Lung (tissue), 12 donors: Measurements from ENCODE around the gene GGPS1. TPM values are rescaled to one million over a fixed set of nuclear protein-coding genes. Genes with fewer than 3 reads are reported as not detected.

ENCODE experiments used
- ATAC-seq: fragments of 200-7000 bp; cut with Tn5 transposase; one replicate; pipeline ENCODE4 v1.9.1; 2020; ENCODE audit warnings: moderate number of reproducible peaks; ENCODE audit not compliant: insufficient read depth, low FRiP score
- DNase-seq, 3 donors: peaks; one replicate each; pipeline ENCODE4 v3.0.0-alpha.2; 2013 to 2017
- H3K27ac ChIP-seq, 2 donors: one replicate each; pipeline ENCODE4 v1.5.1; 2013; ENCODE audit warnings: mild to moderate bottlenecking in 2 of 2, moderate library complexity in 2 of 2, control low read depth in 1 of 2, inconsistent platforms in 1 of 2, low read depth in 1 of 2, low read length in 1 of 2
- H3K27me3 ChIP-seq, 3 donors: one replicate each; pipeline ENCODE4 v1.5.1; 2013; ENCODE audit warnings: low read length in 2 of 3; ENCODE audit not compliant: control insufficient read depth in 3 of 3, insufficient read depth in 3 of 3
- H3K36me3 ChIP-seq, 4 donors: one replicate each; pipeline ENCODE4 v1.5.1; 2013; ENCODE audit warnings: low read length in 4 of 4, mild to moderate bottlenecking in 1 of 4, moderate library complexity in 1 of 4; ENCODE audit not compliant: control insufficient read depth in 4 of 4, insufficient read depth in 4 of 4
- H3K4me1 ChIP-seq, 5 donors: one replicate each; pipeline ENCODE4 v1.5.1; 2013; ENCODE audit warnings: low read length in 5 of 5, mild to moderate bottlenecking in 2 of 5, moderate library complexity in 1 of 5; ENCODE audit not compliant: control insufficient read depth in 5 of 5, insufficient read depth in 5 of 5
- H3K4me3 ChIP-seq: one replicate; pipeline ENCODE4 v1.5.1; 2013; ENCODE audit warnings: mild to moderate bottlenecking, control low read depth, moderate library complexity
- H3K9ac ChIP-seq, 2 donors: one replicate each; pipeline ENCODE4 v1.5.1; 2013; ENCODE audit warnings: low read length in 2 of 2, control low read depth in 1 of 2; ENCODE audit not compliant: insufficient read depth in 1 of 2
- H3K9me3 ChIP-seq, 4 donors: one replicate each; pipeline ENCODE4 v1.5.1; 2013; ENCODE audit warnings: low read length in 3 of 4, mild to moderate bottlenecking in 1 of 4, moderate library complexity in 1 of 4; ENCODE audit not compliant: control insufficient read depth in 4 of 4, insufficient read depth in 3 of 4
- WGBS, 2 donors: extraction: QIAGEN DNeasy Blood & Tissue Kit; methylation state at CpG; one replicate each; pipeline ENCODE4 v1.1.7; 2013; 5-methylcytosine and 5-hydroxymethylcytosine counted together
- polyA plus RNA-seq, 2 donors: library from polyadenylated mRNA; stranded (reverse); fragments of 200-250 nt; gene quantifications; one replicate each; pipeline ENCODE4 v1.2.1, GENCODE V29; 2013
- total RNA-seq, 2 donors: library from RNA; depleted of rRNA in 1 of 2; stranded (reverse); fragments of >200 nt in 1 of 2; gene quantifications; one replicate each; pipeline ENCODE4 v1.2.1, GENCODE V29; 2014 to 2021
- TF ChIP-seq, protein P1 (sequence below): IDR thresholded peaks from 2 replicates; pipeline ENCODE4 v1.5.1; 2012; ENCODE audit warnings: mild to moderate bottlenecking; ENCODE audit errors: control extremely low read depth, extremely low read depth
- donor health status: control.
- donor health status: control.
- donor health status: Bipolar disorder and iron deficiency.
- donor health status: healthy.
- donor health status: DM: yes; HTN: yes; CAD: no.

GGPS1 gene
- total and polyA plus RNA-seq, 4 donors: 16.3 to 34.0 (median 26.3) TPM

GRCh38 chr1:235342471-235342870 lies 14.1 kb downstream of the GGPS1 start:
- no peaks in the 10 kb centered on the region for H3K9me3 ChIP-seq
- H3K9ac ChIP-seq: no peak overlapping the region
- no peak for DNase-seq
- TF ChIP-seq, protein P1, sequence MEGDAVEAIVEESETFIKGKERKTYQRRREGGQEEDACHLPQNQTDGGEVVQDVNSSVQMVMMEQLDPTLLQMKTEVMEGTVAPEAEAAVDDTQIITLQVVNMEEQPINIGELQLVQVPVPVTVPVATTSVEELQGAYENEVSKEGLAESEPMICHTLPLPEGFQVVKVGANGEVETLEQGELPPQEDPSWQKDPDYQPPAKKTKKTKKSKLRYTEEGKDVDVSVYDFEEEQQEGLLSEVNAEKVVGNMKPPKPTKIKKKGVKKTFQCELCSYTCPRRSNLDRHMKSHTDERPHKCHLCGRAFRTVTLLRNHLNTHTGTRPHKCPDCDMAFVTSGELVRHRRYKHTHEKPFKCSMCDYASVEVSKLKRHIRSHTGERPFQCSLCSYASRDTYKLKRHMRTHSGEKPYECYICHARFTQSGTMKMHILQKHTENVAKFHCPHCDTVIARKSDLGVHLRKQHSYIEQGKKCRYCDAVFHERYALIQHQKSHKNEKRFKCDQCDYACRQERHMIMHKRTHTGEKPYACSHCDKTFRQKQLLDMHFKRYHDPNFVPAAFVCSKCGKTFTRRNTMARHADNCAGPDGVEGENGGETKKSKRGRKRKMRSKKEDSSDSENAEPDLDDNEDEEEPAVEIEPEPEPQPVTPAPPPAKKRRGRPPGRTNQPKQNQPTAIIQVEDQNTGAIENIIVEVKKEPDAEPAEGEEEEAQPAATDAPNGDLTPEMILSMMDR: no peak
- no peak overlapping the region for H3K27ac ChIP-seq
- no peak overlapping the region for H3K4me3 ChIP-seq
- H3K4me1 ChIP-seq: no peaks in the 10 kb centered on the region
- H3K36me3 ChIP-seq: peaks cover 5 to 17% (median 14%) of the 10 kb centered on the region in 4 donors
- no peaks in the 10 kb centered on the region for H3K27me3 ChIP-seq
- 91 to 96% methylated on average over 3 of the region's 3 CpGs for whole genome bisulfite sequencing, 2 donors
- ATAC-seq: no peak

GRCh38 chr1:235343726-235344125 lies 15.4 kb downstream of the GGPS1 start:
- TF ChIP-seq, protein P1: no peak
- H3K27ac ChIP-seq: no peak overlapping the region
- H3K4me3 ChIP-seq: no peak overlapping the region
- H3K4me1 ChIP-seq: no peaks in the 10 kb centered on the region
- no peaks in the 10 kb centered on the region for H3K9me3 ChIP-seq
- H3K36me3 ChIP-seq: peaks cover 5 to 17% (median 13%) of the 10 kb centered on the region in 4 donors
- H3K27me3 ChIP-seq: no peaks in the 10 kb centered on the region
- WGBS, 2 donors: 92 to 98% methylated on average over 5 of the region's 5 CpGs
- ATAC-seq (no peak), DNase-seq (no peak)
- no peak overlapping the region for H3K9ac ChIP-seq

- no peaks in the 10 kb centered on the region for H3K4me1 ChIP-seq
- H3K9me3 ChIP-seq: no peaks in the 10 kb centered on the region
- DNase-seq: no peak
- H3K9ac ChIP-seq: no peak overlapping the region
- WGBS, 2 donors: 94 to 96% methylated on average over 3 of the region's 3 CpGs
- H3K27me3 ChIP-seq: no peaks in the 10 kb centered on the region
- TF ChIP-seq, protein P1: no peak
- ATAC-seq: no peak
- H3K27ac ChIP-seq: no peak overlapping the region
- no peak overlapping the region for H3K4me3 ChIP-seq
- no peaks in the 10 kb centered on the region for H3K36me3 ChIP-seq
Measured at GRCh38 chr1:235351441-235351840, 23.1 kb downstream of the GGPS1 start.

DNA sequence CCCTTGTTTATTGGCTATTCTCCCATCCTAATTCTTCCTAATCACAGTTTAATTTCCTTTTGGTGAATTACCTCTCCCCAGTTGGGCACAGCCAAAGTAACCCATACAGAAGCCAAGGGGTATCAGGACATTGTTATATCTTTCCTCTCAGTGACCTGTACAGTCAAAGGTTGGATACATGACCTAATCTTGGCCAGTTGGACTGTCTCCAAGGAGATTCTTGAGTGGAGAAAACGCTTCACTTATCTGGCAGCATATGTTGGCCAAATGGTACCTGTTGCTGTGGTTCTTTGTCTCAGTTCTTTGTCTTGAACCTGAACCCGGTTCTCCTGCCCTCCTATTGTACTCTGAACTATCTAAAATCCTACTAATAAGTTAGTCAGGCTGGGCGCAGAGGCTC lies 23.5 kb downstream of the GGPS1 start:
- no peak overlapping the region for H3K9ac ChIP-seq
- no peaks in the 10 kb centered on the region for H3K4me1 ChIP-seq
- no peak overlapping the region for H3K4me3 ChIP-seq
- ATAC-seq: no peak
- no peaks in the 10 kb centered on the region for H3K27me3 ChIP-seq
- no peak for DNase-seq
- no peak overlapping the region for H3K27ac ChIP-seq
- no peaks in the 10 kb centered on the region for H3K36me3 ChIP-seq
- 63 to 78% methylated on average over 3 of the region's 3 CpGs for WGBS, 2 donors
- TF ChIP-seq, protein P1: no peak
- no peaks in the 10 kb centered on the region for H3K9me3 ChIP-seq
